GM12878 (cell line): ENCODE results near the gene ACAP2. TPM values are rescaled to one million over a fixed set of nuclear protein-coding genes. Genes with fewer than 3 reads are reported as not detected.

Experiments
- ATAC-seq: fragments of 200-7000 bp; cut with Tn5 transposase; 3 replicates; pipeline ENCODE4 v1.9.1; 2020; ENCODE audit warnings: mild to moderate bottlenecking, moderate library complexity
- BruUV-seq: library from RNA; stranded (reverse); fragments of 400-500 nt; replicated peaks from 2 replicates; lab custom pipeline; 2021; lab: Mats Ljungman, UMichigan
- CTCF ChIA-PET: fragments of 300-600 bp; sonication (Branson Sonifier 250); formaldehyde crosslinking; extraction: SDS; loops from one replicate; lab custom pipeline; 2021; ENCODE audit warnings: inconsistent platforms; lab: Yijun Ruan, JAX
- POLR2A ChIA-PET: fragments of 350-600 bp; formaldehyde crosslinking; extraction: SDS; loops from one replicate; lab custom pipeline; 2021; ENCODE audit warnings: inconsistent platforms; lab: Charles Lee
- RAD21 ChIA-PET: fragments of 300-600 bp; sonication (Branson Sonifier 250); formaldehyde crosslinking; loops from one replicate; lab custom pipeline; 2023; ENCODE audit warnings: antibody characterized with exemption; ENCODE audit not compliant: unreplicated experiment; lab: Charles Lee
- SMC1A ChIA-PET: fragments of 300-600 bp; sonication (Branson Sonifier 250); formaldehyde crosslinking; loops from one replicate; lab custom pipeline; 2023; ENCODE audit not compliant: unreplicated experiment, uncharacterized antibody; lab: Charles Lee
- DNase-seq: peaks from one replicate; pipeline ENCODE4 v3.0.0-alpha.2; 2011; ENCODE audit warnings: low read depth, low spot score
- FAIRE-seq: peaks from 3 replicates; lab custom pipeline; 2011; peaks lifted over from hg19 to GRCh38; lab: Jason Lieb, UNC
- H2AFZ ChIP-seq: 2 replicates; pipeline ENCODE4 v1.6.0; 2011; ENCODE audit warnings: low read depth, low read length, control low read depth; ENCODE audit not compliant: control insufficient read depth
- H3K27ac ChIP-seq: 2 replicates; pipeline ENCODE4 v1.5.1; 2011; ENCODE audit warnings: control low read depth; ENCODE audit not compliant: control insufficient read depth, insufficient read depth
- H3K27me3 ChIP-seq, 2 experiments: replicated peaks in 1 of 2; 2 replicates each; pipeline versions ENCODE4 v1.6.0 to v1.6.1; 2011; ENCODE audit warnings: low read length in 1 of 2; ENCODE audit not compliant: control insufficient read depth in 2 of 2, insufficient read depth in 2 of 2
- H3K36me3 ChIP-seq, 2 experiments: 2 replicates each; pipeline ENCODE4 v1.5.1; 2011; ENCODE audit warnings: low read length in 1 of 2; ENCODE audit not compliant: control insufficient read depth in 2 of 2, insufficient read depth in 2 of 2
- H3K4me1 ChIP-seq: 2 replicates; pipeline ENCODE4 v1.6.1; 2011; ENCODE audit warnings: mild to moderate bottlenecking, low read length, moderate library complexity, mixed read lengths; ENCODE audit not compliant: control insufficient read depth, insufficient read depth
- H3K4me2 ChIP-seq: 2 replicates; pipeline ENCODE4 v1.6.0; 2011; ENCODE audit warnings: control low read depth; ENCODE audit not compliant: control insufficient read depth, insufficient read depth
- H3K4me3 ChIP-seq: fragments of 200-600 bp; sonication (generic); 2 replicates; pipeline ENCODE4 v1.5.1; 2016
- H3K79me2 ChIP-seq: 2 replicates; pipeline ENCODE4 v1.6.0; 2011; ENCODE audit warnings: low read length; ENCODE audit not compliant: control insufficient read depth, insufficient read depth
- H3K9ac ChIP-seq: 2 replicates; pipeline ENCODE4 v1.8.0; 2011; ENCODE audit warnings: low read length, control low read depth, mixed read lengths; ENCODE audit not compliant: control insufficient read depth, insufficient read depth
- H3K9me3 ChIP-seq: replicated peaks from 3 replicates; pipeline ENCODE4 v1.5.1; 2011; ENCODE audit warnings: mild to moderate bottlenecking, low read length; ENCODE audit not compliant: control insufficient read depth, insufficient read depth
- H4K20me1 ChIP-seq: 2 replicates; pipeline ENCODE4 v1.6.0; 2011; ENCODE audit not compliant: control insufficient read depth, insufficient read depth
- HSF1 ChIP-seq: fragments of 150-350 bp; IDR thresholded peaks from 2 replicates; pipeline ENCODE4 v1.6.1; 2014; ENCODE audit warnings: mild to moderate bottlenecking, low read depth, low read length
- MYC ChIP-seq: IDR thresholded peaks from 2 replicates; pipeline ENCODE4 v1.6.1; 2011; ENCODE audit warnings: mild to moderate bottlenecking, low read length, moderate library complexity, inconsistent platforms; ENCODE audit not compliant: insufficient read depth, insufficient replicate concordance, insufficient read length, severe bottlenecking
- POLR2A ChIP-seq: IDR thresholded peaks from 2 replicates; pipeline ENCODE4 v1.6.1; 2011; ENCODE audit warnings: low read depth, mild to moderate bottlenecking, low read length
- POU2F2 ChIP-seq: IDR thresholded peaks from 3 replicates; pipeline ENCODE4 v1.6.1; 2011; ENCODE audit warnings: low read depth, mild to moderate bottlenecking, low read length, borderline replicate concordance
- SRF ChIP-seq, 2 experiments: IDR thresholded peaks; 2 replicates each; pipeline ENCODE4 v1.6.1; 2011; ENCODE audit warnings: low read depth in 2 of 2, low read length in 2 of 2, mild to moderate bottlenecking in 1 of 2, moderate library complexity in 1 of 2
- WGBS: methylation state at CpG from one replicate; pipeline ENCODE4 v1.1.6; 2016; ENCODE audit warnings: low lambda C conversion rate; ENCODE audit not compliant: insufficient replicate concordance, insufficient coverage; ENCODE audit errors: missing lambda C conversion rate; 5-methylcytosine and 5-hydroxymethylcytosine counted together
- in situ Hi-C: fragments of 300-500 bp; cut with MboI; formaldehyde crosslinking; loops from 9 replicates; pipeline ENCODE4 v1.14.3; 2018; ENCODE audit warnings: mixed read lengths
- intact Hi-C: fragments of 100-400 bp; cut with micrococcal nuclease; formaldehyde crosslinking; loops from one replicate; pipeline ENCODE4 v1.14.2; 2022; ENCODE audit not compliant: unreplicated experiment
- polyA plus RNA-seq, 11 experiments: library from polyadenylated mRNA; depleted of rRNA in 4 of 11; unstranded in 6 of 11; stranded (reverse) in 5 of 11; fragments of >200 nt; fragmentation: Nextera tagmentation in 4 of 11; fragmentation: Illumina TruSeq in 1 of 11; extraction: Ambion mirVana in 4 of 11; extraction: Trizol in 1 of 11; gene quantifications; 1 replicate in 1 of 11; 2 replicates in 10 of 11; pipeline versions ENCODE4 v1.2.1 to v1.2.3, GENCODE V29; 2011 to 2016; ENCODE audit warnings: inconsistent platforms in 2 of 11, missing spikeins in 2 of 11, low read depth in 1 of 11
- total RNA-seq, 4 experiments: library from RNA; depleted of rRNA in 3 of 4; stranded (reverse); fragments of >200 nt in 3 of 4; fragmentation: Illumina TruSeq in 1 of 4; extraction: Trizol in 1 of 4; gene quantifications; 2 replicates each; pipeline versions ENCODE4 v1.2.1 to v1.2.3, GENCODE V29; 2013 to 2021

ACAP2 gene
- total and polyA plus RNA-seq, 10 of the 15 experiments (the other 5 are each of a cell fraction or from before 2014, with no cell fraction given), result 7.1 to 53.8 (median 35.7) TPM

- ATAC-seq (no peak), FAIRE-seq (no peak), DNase-seq (no peak)
- POLR2A ChIA-PET, result interaction anchor here (1.5 kb wide), 1 partner anchor 126 kb away, joined by 9 read pairs; no protein-coding TSS in a partner anchor
- H4K20me1 ChIP-seq, result no peaks in the 10 kb centered on the region
- H3K27me3 ChIP-seq, result no peaks in the 10 kb centered on the region
- no peak overlapping the region for H3K4me2 ChIP-seq
- H3K9me3 ChIP-seq, result no peaks in the 10 kb centered on the region
- TF ChIP-seq POLR2A (no peak), MYC (no peak), POU2F2 (no peak), HSF1 (no peak), SRF (IDR thresholded peaks at IDR 0.05; ENCODE audit: low read depth in 2 of 2, low read length in 2 of 2) (no peak)
- peaks cover 13% of the 10 kb centered on the region for H3K79me2 ChIP-seq
- SMC1A ChIA-PET, result interaction anchor here (1.2 to 7.3 kb wide), 3 partner anchors 49 to 125 kb away, joined by 3 to 70 read pairs (median 10); no protein-coding TSS in a partner anchor
- no peak overlapping the region for H3K4me3 ChIP-seq
- 83% methylated on average over 16 of the region's 16 CpGs for WGBS
- H3K4me1 ChIP-seq, result peaks cover 40% of the 10 kb centered on the region
- RAD21 ChIA-PET, result interaction anchor here (1.2 to 1.5 kb wide), 3 partner anchors 47 to 571 kb away, joined by 4 to 8 read pairs (median 5); no protein-coding TSS in a partner anchor
- no peak overlapping the region for H3K9ac ChIP-seq
- intact Hi-C loops (no loop called here), in situ Hi-C loops (loop anchor here (5.0 to 10.0 kb wide), 3 partner anchors 107 to 920 kb away; no protein-coding TSS in a partner anchor)
- no peak overlapping the region for H3K27ac ChIP-seq
- H2AFZ ChIP-seq, result no peak overlapping the region
- no peaks in the 10 kb centered on the region for H3K36me3 ChIP-seq
- BruUV-seq, result no TSS peak
- CTCF ChIA-PET, result interaction anchor here (1.1 to 5.2 kb wide), 2 partner anchors 148 to 571 kb away, joined by 3 to 35 read pairs; no protein-coding TSS in a partner anchor
Observed at GRCh38 chr3:195254454-195255175, 188.2 kb downstream of the ACAP2 start.
